Measurements from ENCODE around the gene ITM2B. TPM values are rescaled to one million over a fixed set of nuclear protein-coding genes. Genes with fewer than 3 reads are reported as not detected.
"Not testable (repeated sequence)": the region's sequence is repeated elsewhere in the genome, so short reads cannot be mapped to it uniquely, and the experiment has no call there.

ITM2B gene
- total RNA-seq, 4 donors from 2014 or later = 107 to 209 (median 168) TPM

- TF ChIP-seq CTCF (IDR thresholded peaks at IDR 0.05 in 4 of 5, conservative IDR thresholded peaks at IDR 0.05 in 1 of 5) (no peak), POLR2A (IDR thresholded peaks at IDR 0.05) (no peak)
- no peaks in the 10 kb centered on the region for H3K4me1 ChIP-seq
- H3K27me3 ChIP-seq = no peaks in the 10 kb centered on the region
- in situ Hi-C loops (cut with MboI; ENCODE audit: low sequenced_read_pairs in 4 of 4) = no loop called here
- H3K4me3 ChIP-seq = no peak overlapping the region
- no peak for ATAC-seq
- H3K36me3 ChIP-seq = no peaks in the 10 kb centered on the region
- no peak overlapping the region for H3K27ac ChIP-seq
- intact Hi-C loops (cut with DNase I; ENCODE audit: low total_unique reads) = no loop called here
- no peak for DNase-seq
- no peaks in the 10 kb centered on the region for H3K9me3 ChIP-seq
These were observed 18.4 kb upstream of the ITM2B start for GRCh38 chr13:48214519-48215121.

GRCh38 chr13:48215511-48216203, 17.3 kb upstream of the ITM2B start:
- ATAC-seq; H3K4me3 ChIP-seq; DNase-seq; intact Hi-C loops (cut with DNase I; ENCODE audit: low total_unique reads); in situ Hi-C loops (cut with MboI; ENCODE audit: low sequenced_read_pairs in 4 of 4); H3K36me3 ChIP-seq; H3K9me3 ChIP-seq; H3K4me1 ChIP-seq; H3K27me3 ChIP-seq; H3K27ac ChIP-seq: not testable (repeated sequence)

- no peak for ATAC-seq
- H3K9me3 ChIP-seq = no peaks in the 10 kb centered on the region
- H3K27ac ChIP-seq = no peak overlapping the region
- DNase-seq = no peak
- intact Hi-C loops (cut with DNase I; ENCODE audit: low total_unique reads) = no loop called here
- in situ Hi-C loops (cut with MboI; ENCODE audit: low sequenced_read_pairs in 4 of 4) = no loop called here
- peaks cover 0 to 8% of the 10 kb centered on the region in 2 donors for H3K4me1 ChIP-seq
- no peaks in the 10 kb centered on the region for H3K36me3 ChIP-seq
- no peak for TF ChIP-seq POLR2A (IDR thresholded peaks at IDR 0.05)
- no peak for TF ChIP-seq CTCF (IDR thresholded peaks at IDR 0.05 in 4 of 5, conservative IDR thresholded peaks at IDR 0.05 in 1 of 5)
- no peak overlapping the region for H3K4me3 ChIP-seq
- no peaks in the 10 kb centered on the region for H3K27me3 ChIP-seq
These were observed 16.7 kb upstream of the ITM2B start for GRCh38 chr13:48216204-48216711.

- H3K4me3 ChIP-seq = no peak overlapping the region
These were observed 12.4 kb upstream of the ITM2B start for GRCh38 chr13:48220592-48220980.

More at GRCh38 chr13:48220592-48220980, 12.4 kb upstream of the ITM2B start:
- H3K4me1 ChIP-seq = peaks cover 0 to 17% of the 10 kb centered on the region in 2 donors
- intact Hi-C loops (cut with DNase I; ENCODE audit: low total_unique reads) = no loop called here
- in situ Hi-C loops (cut with MboI; ENCODE audit: low sequenced_read_pairs in 4 of 4) = no loop called here
- no peak for TF ChIP-seq POLR2A (IDR thresholded peaks at IDR 0.05)
- no peak for TF ChIP-seq CTCF (IDR thresholded peaks at IDR 0.05 in 4 of 5, conservative IDR thresholded peaks at IDR 0.05 in 1 of 5)
- H3K36me3 ChIP-seq = no peaks in the 10 kb centered on the region
- ATAC-seq = no peak
- no peaks in the 10 kb centered on the region for H3K9me3 ChIP-seq
- peak overlapping the region; percentile 64 to 82 (median 72) for H3K27ac ChIP-seq
- H3K27me3 ChIP-seq = no peaks in the 10 kb centered on the region
- DNase-seq = no peak
